GM12878 (cell line): ENCODE results near the gene PCSK5. TPM values are rescaled to one million over a fixed set of nuclear protein-coding genes. Genes with fewer than 3 reads are reported as not detected.

Experiments
- CBX5 ChIP-seq: sonication (generic); IDR thresholded peaks from 2 replicates; pipeline ENCODE4 v1.6.1; 2016; ENCODE audit warnings: low read depth, moderate library complexity, mild to moderate bottlenecking, inconsistent platforms
- CHD4 ChIP-seq: fragments of 200-600 bp; sonication (generic); IDR thresholded peaks from 2 replicates; pipeline ENCODE4 v1.6.1; 2016; ENCODE audit warnings: mild to moderate bottlenecking
- CUX1 ChIP-seq: IDR thresholded peaks from 2 replicates; pipeline ENCODE4 v1.6.1; 2012; ENCODE audit warnings: improper control_type of control experiment, low read depth, low read length; ENCODE audit not compliant: insufficient replicate concordance
- E2F8 ChIP-seq: fragments of 450-650 bp; IDR thresholded peaks from 2 replicates; pipeline ENCODE4 v1.6.1; 2018; ENCODE audit warnings: mild to moderate bottlenecking, low read depth, moderate library complexity; ENCODE audit not compliant: partially characterized antibody
- EP300 ChIP-seq, 2 experiments: fragments of 150-350 bp in 1 of 2; IDR thresholded peaks; 2 replicates each; pipeline ENCODE4 v1.6.1; 2011 to 2012; ENCODE audit warnings: low read depth in 2 of 2, low read length in 2 of 2, borderline replicate concordance in 1 of 2, improper control_type of control experiment in 1 of 2, inconsistent platforms in 1 of 2; ENCODE audit not compliant: control insufficient read depth in 1 of 2
- IRF3 ChIP-seq: fragments of 450-650 bp; IDR thresholded peaks from 2 replicates; pipeline ENCODE4 v1.6.1; 2014; ENCODE audit warnings: mild to moderate bottlenecking
- NFYA ChIP-seq: IDR thresholded peaks from 2 replicates; pipeline ENCODE4 v1.6.1; 2011; ENCODE audit warnings: low read depth, mild to moderate bottlenecking, low read length, improper control_type of control experiment, borderline replicate concordance
- POLR2AphosphoS2 ChIP-seq: IDR thresholded peaks from 2 replicates; pipeline ENCODE4 v1.6.1; 2011; ENCODE audit warnings: low read depth, mild to moderate bottlenecking, low read length, improper control_type of control experiment, moderate library complexity
- RAD21 ChIP-seq: IDR thresholded peaks from 2 replicates; pipeline ENCODE4 v1.6.1; 2011; ENCODE audit warnings: mild to moderate bottlenecking, low read depth, low read length, moderate library complexity; ENCODE audit not compliant: insufficient read depth
- RB1 ChIP-seq: fragments of 450-650 bp; formaldehyde crosslinking; IDR thresholded peaks from 2 replicates; pipeline ENCODE4 v1.6.1; 2017; ENCODE audit warnings: mild to moderate bottlenecking, borderline replicate concordance
- SMAD1 ChIP-seq: fragments of 450-650 bp; IDR thresholded peaks from 2 replicates; pipeline ENCODE4 v1.6.1; 2018; ENCODE audit warnings: mild to moderate bottlenecking, low read depth; ENCODE audit not compliant: partially characterized antibody
- SUPT20H ChIP-seq: IDR thresholded peaks from 2 replicates; pipeline ENCODE4 v1.6.1; 2011; ENCODE audit warnings: low read depth, mild to moderate bottlenecking, low read length, moderate library complexity, borderline replicate concordance; ENCODE audit not compliant: control insufficient read depth
- SUZ12 ChIP-seq: fragments of 200-600 bp; sonication (generic); IDR thresholded peaks from one replicate; pipeline ENCODE4 v1.6.1; 2018; ENCODE audit warnings: antibody characterized with exemption, mild to moderate bottlenecking; ENCODE audit not compliant: unreplicated experiment
- YY1 ChIP-seq: IDR thresholded peaks from 2 replicates; pipeline ENCODE4 v1.6.1; 2011; ENCODE audit warnings: low read depth, mild to moderate bottlenecking, low read length
- polyA plus RNA-seq, 11 experiments: library from polyadenylated mRNA; depleted of rRNA in 4 of 11; unstranded in 6 of 11; stranded (reverse) in 5 of 11; fragments of >200 nt; fragmentation: Nextera tagmentation in 4 of 11; fragmentation: Illumina TruSeq in 1 of 11; extraction: Ambion mirVana in 4 of 11; extraction: Trizol in 1 of 11; gene quantifications; 1 replicate in 1 of 11; 2 replicates in 10 of 11; pipeline versions ENCODE4 v1.2.1 to v1.2.3, GENCODE V29; 2011 to 2016; ENCODE audit warnings: inconsistent platforms in 2 of 11, missing spikeins in 2 of 11, low read depth in 1 of 11
- total RNA-seq, 4 experiments: library from RNA; depleted of rRNA in 3 of 4; stranded (reverse); fragments of >200 nt in 3 of 4; fragmentation: Illumina TruSeq in 1 of 4; extraction: Trizol in 1 of 4; gene quantifications; 2 replicates each; pipeline versions ENCODE4 v1.2.1 to v1.2.3, GENCODE V29; 2013 to 2021

The PCSK5 gene
- total and polyA plus RNA-seq, 10 of the 15 experiments (the other 5 are each of a cell fraction or from before 2014, with no cell fraction given) = 0.01 to 0.13 (median 0.04) TPM; not detected in 3

GRCh38 chr9:75904364-75904763 is 13.9 kb downstream of the PCSK5 start (continued):
- no peak for TF ChIP-seq E2F8
- TF ChIP-seq CHD4 = no peak
- no peak for TF ChIP-seq CBX5
- TF ChIP-seq SUZ12 = no peak
- no peak for TF ChIP-seq RAD21
- no peak for TF ChIP-seq YY1
- no peak for TF ChIP-seq CUX1
- TF ChIP-seq RB1 = no peak
- TF ChIP-seq NFYA = no peak
- TF ChIP-seq SMAD1 = no peak
- TF ChIP-seq IRF3 = no peak
- TF ChIP-seq POLR2AphosphoS2 = no peak
- TF ChIP-seq SUPT20H = no peak
- no peak for TF ChIP-seq EP300 (IDR thresholded peaks at IDR 0.05; ENCODE audit: borderline replicate concordance in 1 of 2, control insufficient read depth in 1 of 2, low read depth in 2 of 2, low read length in 2 of 2)
- TF ChIP-seq, all 136 proteins: peak for 0
